Mucosa of descending colon (tissue), 3 donors: ENCODE results near the gene NME4. TPM values are rescaled to one million over a fixed set of nuclear protein-coding genes. Genes with fewer than 3 reads are reported as not detected.

Source experiments
- ATAC-seq: fragments of 200-7000 bp; cut with Tn5 transposase; one replicate; pipeline ENCODE4 v1.9.1; 2020; ENCODE audit warnings: mild to moderate bottlenecking, moderate library complexity
- DNase-seq, 3 donors: peaks; one replicate each; pipeline ENCODE4 v3.0.0-alpha.2; 2020
- H3K36me3 ChIP-seq: fragments of 200-600 bp; one replicate; pipeline ENCODE4 v1.8.0; 2021; ENCODE audit warnings: low read depth, mild to moderate bottlenecking
- H3K4me1 ChIP-seq: fragments of 200-600 bp; one replicate; pipeline ENCODE4 v1.8.0; 2021; ENCODE audit warnings: low read depth, mild to moderate bottlenecking
- H3K4me3 ChIP-seq: fragments of 200-600 bp; one replicate; pipeline ENCODE4 v1.8.0; 2021; ENCODE audit warnings: mild to moderate bottlenecking
- H3K9me3 ChIP-seq: fragments of 200-600 bp; one replicate; pipeline ENCODE4 v1.8.0; 2021; ENCODE audit warnings: mild to moderate bottlenecking
- CTCF ChIP-seq: fragments of 200-600 bp; IDR thresholded peaks from one replicate; pipeline ENCODE4 v1.8.0; 2022; ENCODE audit warnings: antibody characterized with exemption, mild to moderate bottlenecking
- intact Hi-C, 2 donors: fragments of 100-400 bp; cut with DNase I in 1 of 2; cut with micrococcal nuclease in 1 of 2; formaldehyde crosslinking; loops; one replicate each; pipeline versions ENCODE4 v1.11.0 to v1.11.1; 2022; cut with DNase I, micrococcal nuclease
- total RNA-seq, 3 donors: library from RNA; stranded (reverse); fragmentation: NEBNext Ultra II Directional in 2 of 3; extraction: Animal tissue kit (Norgen Biotek cat#: 25700) in 2 of 3; gene quantifications; one replicate each; pipeline versions ENCODE4 v1.2.1 to v1.2.4, GENCODE V29; 2021 to 2023
- donor health status: DM: no; HTN: no; CAD: no; lungs with moderate emphysema.
- donor health status: DM: no; HTN: no; CAD: no.
- donor health status: DM: no; HTN: yes; CAD: no.

NME4 gene
- total RNA-seq, 3 donors from 2014 or later, result 24.5 to 125 (median 43.6) TPM

GRCh38 chr16:426906-427249 lies 29.9 kb downstream of the NME4 start:
- no peak for ATAC-seq

GRCh38 chr16:427250-427649 lies 30.3 kb downstream of the NME4 start:
- ATAC-seq (no peak), DNase-seq (no peak)
- Histone ChIP-seq H3K36me3 (no peaks in the 10 kb centered on the region), H3K4me1 (peaks cover 21% of the 10 kb centered on the region), H3K4me3 (no peak overlapping the region), H3K9me3 (no peaks in the 10 kb centered on the region)
- TF ChIP-seq CTCF, result no peak
- intact Hi-C loops, result no loop called here

More at GRCh38 chr16:426906-427249, 29.9 kb downstream of the NME4 start:
- TF ChIP-seq CTCF, result no peak
- intact Hi-C loops, result no loop called here
- Histone ChIP-seq H3K4me1 (peaks cover 21% of the 10 kb centered on the region), H3K4me3 (no peak overlapping the region), H3K9me3 (no peaks in the 10 kb centered on the region), H3K36me3 (no peaks in the 10 kb centered on the region)
- DNase-seq, result no peak

- no peaks in the 10 kb centered on the region for H3K9me3 ChIP-seq
- no peak overlapping the region for H3K4me3 ChIP-seq
- no peak for TF ChIP-seq CTCF
- H3K36me3 ChIP-seq, result no peaks in the 10 kb centered on the region
- H3K4me1 ChIP-seq, result peaks cover 9% of the 10 kb centered on the region
- intact Hi-C loops, result no loop called here
- no peak for DNase-seq
- ATAC-seq, result no peak
Observed at GRCh38 chr16:430904-431303, 33.9 kb downstream of the NME4 start.

- Histone ChIP-seq H3K4me1 (no peaks in the 10 kb centered on the region), H3K9me3 (no peaks in the 10 kb centered on the region), H3K36me3 (no peaks in the 10 kb centered on the region), H3K4me3 (no peak overlapping the region)
- DNase-seq (no peak), ATAC-seq (no peak)
- no peak for TF ChIP-seq CTCF
- intact Hi-C loops, result no loop called here
Observed at GRCh38 chr16:440627-441026, 43.6 kb downstream of the NME4 start.

GRCh38 chr16:441447-441846 lies 44.4 kb downstream of the NME4 start:
- TF ChIP-seq CTCF, result no peak
- no peak overlapping the region for H3K4me3 ChIP-seq
- ATAC-seq, result no peak
- no peaks in the 10 kb centered on the region for H3K36me3 ChIP-seq
- no peak for DNase-seq
- H3K4me1 ChIP-seq, result no peaks in the 10 kb centered on the region
- no peaks in the 10 kb centered on the region for H3K9me3 ChIP-seq
- intact Hi-C loops, result no loop called here

- no peak for TF ChIP-seq CTCF
- no peak for DNase-seq
- Histone ChIP-seq H3K4me3 (no peak overlapping the region), H3K9me3 (no peaks in the 10 kb centered on the region), H3K36me3 (no peaks in the 10 kb centered on the region), H3K4me1 (no peaks in the 10 kb centered on the region)
- intact Hi-C loops, result no loop called here
- ATAC-seq, result no peak
Observed at GRCh38 chr16:442976-443375, 46.0 kb downstream of the NME4 start.
